T-helper 9 cell (primary cell): ENCODE measurements around the gene KAT2B.

ENCODE experiments used
- DNase-seq: peaks from one replicate; pipeline ENCODE4 v3.0.0-alpha.2; 2020

The KAT2B gene

GRCh38 chr3:20154078-20154477 lies 113.8 kb downstream of the KAT2B start:
- DNase-seq = no peak

- no peak for DNase-seq
Observed at GRCh38 chr3:20154928-20155327, 114.7 kb downstream of the KAT2B start.

- DNase-seq = no peak
Observed at GRCh38 chr3:20160230-20160629, 120.0 kb downstream of the KAT2B start.

GRCh38 chr3:20161714-20162113 lies 121.5 kb downstream of the KAT2B start:
- DNase-seq = no peak

GRCh38 chr3:20173844-20174410 lies 133.7 kb downstream of the KAT2B start:
- DNase-seq = no peak

- DNase-seq = no peak
Observed at GRCh38 chr3:20181276-20181675, 141.0 kb downstream of the KAT2B start.

- no peak for DNase-seq
Observed at GRCh38 chr3:20182206-20182605, 142.0 kb downstream of the KAT2B start.

- no peak for DNase-seq
Observed at GRCh38 chr3:20185331-20185678, 145.1 kb downstream of the KAT2B start.

GRCh38 chr3:20185679-20186599 lies 145.7 kb downstream of the KAT2B start, which contains the start of gene SGO1:
Gene SGO1, minus strand, starts transcription at chr3:20186206. Its CDS starts 2,179 bp downstream, at chr3:20184027.
- DNase-seq = peak; percentile 99

GRCh38 chr3:20186600-20187004 lies 146.4 kb downstream of the KAT2B start:
- DNase-seq = no peak

GRCh38 chr3:20190991-20191390 lies 150.7 kb downstream of the KAT2B start:
- no peak for DNase-seq

- DNase-seq = no peak
Observed at GRCh38 chr3:20194793-20195460, 154.7 kb downstream of the KAT2B start.

GRCh38 chr3:20197775-20198174 lies 157.5 kb downstream of the KAT2B start:
- no peak for DNase-seq

GRCh38 chr3:20201143-20201542 lies 160.9 kb downstream of the KAT2B start:
- DNase-seq = no peak
